AG04449 (cell line): ENCODE measurements around the gene MT1H.

Source experiments
- CTCF ChIA-PET: fragments of 350-600 bp; formaldehyde crosslinking; extraction: SDS; loops from one replicate; lab custom pipeline; 2021; ENCODE audit warnings: antibody characterized with exemption; lab: Yijun Ruan, JAX
- POLR2A ChIA-PET: fragments of 400-600, 350-600 bp; formaldehyde crosslinking; extraction: SDS; loops from one replicate; lab custom pipeline; 2020; ENCODE audit warnings: antibody characterized with exemption, inconsistent platforms; lab: Yijun Ruan, JAX
- DNase-seq: peaks from one replicate; pipeline ENCODE4 v3.0.0-alpha.2; 2010; ENCODE audit warnings: low read depth, low spot score
- H3K4me3 ChIP-seq: 2 replicates; pipeline ENCODE4 v1.5.1; 2011; ENCODE audit warnings: low read depth, mild to moderate bottlenecking, control low read depth, low read length
- TF ChIP-seq, protein P1 (sequence below): IDR thresholded peaks from one replicate; pipeline ENCODE4 v1.5.1; 2011; ENCODE audit warnings: mild to moderate bottlenecking, moderate library complexity, low read length, control low read depth, inconsistent platforms; ENCODE audit not compliant: insufficient read depth; ENCODE audit errors: missing control alignments

The MT1H gene

DNA sequence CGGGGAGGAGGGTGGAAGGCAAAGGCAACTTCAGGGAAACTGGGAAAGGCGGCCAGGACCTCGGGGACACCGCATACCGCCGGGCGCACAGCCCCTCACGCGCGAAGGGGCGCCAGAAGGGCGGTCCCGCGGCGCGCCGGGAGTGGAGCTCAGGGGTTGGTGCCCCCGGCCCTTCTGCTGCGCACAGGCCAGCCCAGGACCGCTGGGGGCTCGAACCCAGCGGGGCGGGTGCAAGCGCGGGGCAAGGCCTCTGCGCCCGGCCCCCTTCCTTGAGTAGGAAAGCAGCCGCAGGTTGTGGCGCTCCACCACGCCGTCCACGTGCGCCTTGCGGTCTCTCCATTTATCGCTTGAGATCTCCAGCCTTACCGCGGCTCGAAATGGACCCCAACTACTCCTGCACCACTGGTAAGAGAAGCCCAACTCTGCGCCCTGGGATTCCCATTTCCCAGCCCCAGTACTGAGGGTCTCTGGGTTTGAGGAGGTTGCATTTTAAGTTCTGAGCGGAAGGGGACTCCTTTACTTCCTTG lies 34.1 kb upstream of the MT1H start:
- DNase-seq = no peak
- ChIA-PET POLR2A (interaction anchor here (1.8 kb wide), 1 partner anchor 10 kb away, joined by 12 read pairs; the partner anchor contains the start of gene MT1E), CTCF (interaction anchor here (0.6 to 1.0 kb wide), 2 partner anchors 59 to 234 kb away, joined by 3 read pairs; no protein-coding TSS in a partner anchor)
- H3K4me3 ChIP-seq = peak overlapping the region; percentile 27
- TF ChIP-seq, protein P1, sequence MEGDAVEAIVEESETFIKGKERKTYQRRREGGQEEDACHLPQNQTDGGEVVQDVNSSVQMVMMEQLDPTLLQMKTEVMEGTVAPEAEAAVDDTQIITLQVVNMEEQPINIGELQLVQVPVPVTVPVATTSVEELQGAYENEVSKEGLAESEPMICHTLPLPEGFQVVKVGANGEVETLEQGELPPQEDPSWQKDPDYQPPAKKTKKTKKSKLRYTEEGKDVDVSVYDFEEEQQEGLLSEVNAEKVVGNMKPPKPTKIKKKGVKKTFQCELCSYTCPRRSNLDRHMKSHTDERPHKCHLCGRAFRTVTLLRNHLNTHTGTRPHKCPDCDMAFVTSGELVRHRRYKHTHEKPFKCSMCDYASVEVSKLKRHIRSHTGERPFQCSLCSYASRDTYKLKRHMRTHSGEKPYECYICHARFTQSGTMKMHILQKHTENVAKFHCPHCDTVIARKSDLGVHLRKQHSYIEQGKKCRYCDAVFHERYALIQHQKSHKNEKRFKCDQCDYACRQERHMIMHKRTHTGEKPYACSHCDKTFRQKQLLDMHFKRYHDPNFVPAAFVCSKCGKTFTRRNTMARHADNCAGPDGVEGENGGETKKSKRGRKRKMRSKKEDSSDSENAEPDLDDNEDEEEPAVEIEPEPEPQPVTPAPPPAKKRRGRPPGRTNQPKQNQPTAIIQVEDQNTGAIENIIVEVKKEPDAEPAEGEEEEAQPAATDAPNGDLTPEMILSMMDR = no peak

DNA sequence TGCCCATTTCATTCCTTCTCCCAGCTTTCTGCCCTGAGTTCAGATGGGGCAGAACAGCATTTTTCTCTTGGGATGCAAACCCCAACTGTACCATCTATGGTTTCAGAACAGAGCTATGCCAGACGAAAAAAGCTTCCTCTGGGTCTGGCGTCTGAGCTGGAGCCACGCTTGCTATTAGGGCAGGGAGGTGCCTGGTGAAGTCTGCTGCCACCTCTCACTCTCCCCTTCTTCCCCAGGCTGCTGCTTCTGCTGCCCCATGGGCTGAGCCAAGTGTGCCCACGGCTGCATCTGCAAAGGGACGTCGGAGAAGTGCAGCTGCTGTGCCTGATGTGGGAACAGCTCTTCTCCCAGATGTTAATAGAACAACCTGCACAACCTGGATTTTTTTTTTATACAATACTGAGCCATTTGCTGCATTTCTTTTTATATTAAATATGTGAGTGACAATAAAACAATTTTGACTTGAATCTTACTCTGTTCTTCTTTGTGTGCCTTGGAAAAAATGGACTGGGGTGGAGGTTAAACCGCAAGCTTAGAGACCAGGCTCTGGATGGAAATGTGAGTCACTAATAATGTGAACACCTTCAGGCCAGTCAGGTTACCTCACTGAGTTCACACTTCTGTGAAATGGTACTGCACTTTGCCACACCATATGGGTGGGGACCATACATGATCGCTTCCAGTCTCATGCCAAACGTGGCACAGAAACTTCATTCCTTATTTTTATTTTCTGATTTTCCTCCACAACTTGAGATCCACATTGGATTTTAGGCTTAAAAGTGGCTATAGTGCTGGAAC lies 32.8 kb upstream of the MT1H start:
- ChIA-PET POLR2A (interaction anchor here (1.8 kb wide), 1 partner anchor 11 kb away, joined by 12 read pairs; the partner anchor contains the start of gene MT1E), CTCF (no interaction called here)
- TF ChIP-seq, protein P1 = no peak
- no peak for DNase-seq
- no peak overlapping the region for H3K4me3 ChIP-seq

DNA sequence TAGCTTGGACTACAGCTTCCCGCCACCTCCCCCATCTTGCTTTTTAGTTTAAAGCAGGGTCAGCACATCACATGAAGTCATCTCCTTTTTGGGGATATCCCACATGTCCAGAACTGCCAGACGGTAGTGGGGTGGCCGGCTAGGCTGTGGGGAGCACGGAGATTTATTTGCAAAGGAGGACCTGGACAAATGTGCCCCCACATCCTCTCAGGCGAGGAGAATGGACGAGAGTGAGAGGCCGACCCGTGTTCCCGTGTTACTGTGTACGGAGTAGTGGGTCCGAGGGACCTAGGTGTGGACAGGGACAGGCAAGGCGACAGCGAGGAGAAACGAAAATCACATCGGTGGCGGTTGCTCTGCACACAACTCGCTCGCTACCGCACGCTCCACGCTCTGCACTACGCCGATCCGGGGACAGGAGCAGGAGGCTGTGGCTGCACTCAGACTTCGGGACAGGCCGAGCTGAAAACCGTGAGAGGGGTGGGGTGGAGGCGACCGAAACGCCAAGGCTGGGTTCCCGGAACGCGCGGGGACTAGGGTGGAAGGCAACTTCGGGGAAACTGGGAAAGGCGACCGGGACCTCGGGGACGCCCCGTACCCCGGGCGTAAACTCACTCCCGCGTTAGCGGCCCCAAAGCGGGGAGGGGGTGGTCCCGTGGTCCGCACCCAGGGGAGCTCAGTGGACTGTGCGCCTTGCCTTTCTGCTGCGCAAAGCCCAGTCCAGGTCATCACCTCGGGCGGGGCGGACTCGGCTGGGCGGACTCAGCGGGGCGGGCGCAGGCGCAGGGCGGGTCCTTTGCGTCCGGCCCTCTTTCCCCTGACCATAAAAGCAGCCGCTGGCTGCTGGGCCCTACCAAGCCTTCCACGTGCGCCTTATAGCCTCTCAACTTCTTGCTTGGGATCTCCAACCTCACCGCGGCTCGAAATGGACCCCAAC lies 31.5 kb upstream of the MT1H start, which contains the start of gene MT1A:
MT1A (plus strand) TSS at position 853 of the 937 bp plus-strand sequence; CDS start at position 926, 73 bp downstream.
- ChIA-PET CTCF (no interaction called here), POLR2A (interaction anchor here (1.0 kb wide), 1 partner anchor 30 kb away, joined by 3 read pairs; the partner anchor contains the start of gene MT2A)
- TF ChIP-seq, protein P1 = no peak
- H3K4me3 ChIP-seq = peak within 1 kb of the TSS; percentile 54
- no peak for DNase-seq

DNA sequence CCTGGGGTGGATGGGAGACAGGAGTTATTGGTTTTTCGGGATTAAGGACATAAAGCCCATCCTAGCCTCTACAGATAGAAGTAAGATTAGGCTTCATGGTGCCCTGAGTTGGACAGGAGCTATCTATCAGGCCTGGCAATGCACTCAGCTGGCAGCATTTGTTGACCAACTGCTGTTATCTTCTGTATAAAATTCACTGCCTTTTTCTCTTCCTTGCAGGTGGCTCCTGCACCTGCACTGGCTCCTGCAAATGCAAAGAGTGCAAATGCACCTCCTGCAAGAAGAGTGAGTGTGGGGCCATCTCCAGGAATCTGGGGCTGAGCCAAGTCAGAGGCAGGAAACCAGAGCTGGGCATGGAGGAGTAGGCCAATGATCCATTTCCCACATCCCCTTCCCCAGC lies 30.6 kb upstream of the MT1H start:
- TF ChIP-seq, protein P1 = no peak
- no peak overlapping the region for H3K4me3 ChIP-seq
- POLR2A ChIA-PET = interaction anchor here (1.3 kb wide), 1 partner anchor 14 kb away, joined by 7 read pairs; the partner anchor contains the start of gene MT1E
- CTCF ChIA-PET = interaction anchor here (1.3 kb wide), 1 partner anchor 15 kb away, joined by 4 read pairs; no protein-coding TSS in a partner anchor
- no peak for DNase-seq

DNA sequence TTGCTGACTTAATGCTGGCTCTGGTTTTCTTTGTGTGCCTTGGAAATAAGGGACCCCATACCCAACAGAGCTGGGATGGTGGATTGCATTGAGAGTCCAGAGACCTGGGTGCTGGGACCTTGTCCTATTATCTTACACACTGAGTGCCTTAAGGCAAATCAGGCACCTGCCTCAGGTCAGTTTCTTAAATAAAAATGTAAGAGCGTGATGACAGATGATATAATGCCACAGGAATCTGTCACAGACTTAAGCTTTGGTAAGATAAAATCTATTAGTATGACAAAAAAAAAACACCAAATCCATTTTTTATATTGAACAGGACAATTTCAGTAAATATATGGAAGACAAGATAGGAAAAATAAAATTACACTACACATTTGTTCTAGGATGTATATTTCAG lies 29.5 kb upstream of the MT1H start:
- POLR2A ChIA-PET = interaction anchor here (1.3 kb wide), 1 partner anchor 15 kb away, joined by 7 read pairs; the partner anchor contains the start of gene MT1E
- TF ChIP-seq, protein P1 = no peak

More for the DNA sequence above, 29.5 kb upstream of the MT1H start:
- DNase-seq = no peak
- CTCF ChIA-PET = interaction anchor here (1.2 to 1.3 kb wide), 3 partner anchors 16 to 62 kb away, joined by 3 to 4 read pairs (median 4); no protein-coding TSS in a partner anchor
- no peak overlapping the region for H3K4me3 ChIP-seq
